HG03095 (cell line): Measurements from ENCODE around the gene UQCR11.
"Not testable (repeated sequence)": the region's sequence is repeated elsewhere in the genome, so short reads cannot be mapped to it uniquely, and the experiment has no call there.

ENCODE experiments used
- ATAC-seq: cut with Tn5 transposase; IDR thresholded peaks from one replicate; pipeline ENCODE4 v1.9.1; 2021; ENCODE audit warnings: moderate library complexity; ENCODE audit not compliant: unreplicated experiment

The UQCR11 gene

DNA sequence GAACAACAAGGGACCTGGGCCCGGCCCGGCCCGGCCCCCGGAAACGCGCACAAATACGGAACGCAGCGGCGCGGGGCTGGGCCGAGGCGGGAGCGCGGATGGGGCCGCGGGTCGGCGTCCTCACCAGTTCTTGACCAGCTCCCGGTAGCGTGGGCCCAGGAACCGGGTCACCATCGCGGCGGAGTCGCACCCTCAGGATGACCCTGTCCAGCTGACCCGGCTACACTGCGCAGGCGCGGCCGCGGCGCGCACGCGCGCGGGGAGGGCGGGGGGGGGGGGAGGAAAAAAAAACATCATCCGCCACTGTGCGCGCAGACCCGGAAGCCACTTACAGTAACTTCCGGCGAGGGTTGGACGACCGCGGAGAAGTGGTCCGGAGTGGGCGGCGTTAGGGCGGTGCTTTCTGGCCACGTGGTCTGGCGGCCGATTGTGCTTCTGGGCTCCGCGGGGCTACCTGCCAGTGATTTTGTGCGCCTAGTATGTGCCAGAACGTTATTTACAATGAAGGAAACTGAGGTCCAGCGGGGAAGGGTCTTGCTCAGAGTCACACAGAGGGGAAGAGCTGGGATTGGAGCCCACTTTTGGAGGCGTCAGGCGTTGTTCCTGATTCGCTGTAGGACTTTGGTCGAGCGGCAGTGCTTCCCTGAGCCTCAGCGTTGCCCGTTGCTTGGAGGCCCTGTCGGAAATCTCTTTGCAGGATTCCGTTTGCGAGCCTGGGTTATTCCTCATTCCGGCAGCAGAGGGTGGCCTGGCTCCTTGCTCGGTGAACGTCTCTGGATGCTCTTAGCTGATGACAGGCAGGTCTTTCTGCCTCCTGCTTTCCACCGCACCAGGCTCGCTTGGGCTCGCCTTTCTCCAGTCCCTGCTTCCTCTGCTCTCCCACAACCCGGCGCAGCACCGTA, at the start of gene UQCR11:
Gene UQCR11 (minus strand): TSS at position 227 of the 902 bp plus-strand sequence. CDS start 53 bp downstream, at position 174.
- ATAC-seq: peak; percentile 77

- ATAC-seq: no peak
Observed at GRCh38 chr19:1654178-1654792, 49.0 kb upstream of the UQCR11 start.

DNA sequence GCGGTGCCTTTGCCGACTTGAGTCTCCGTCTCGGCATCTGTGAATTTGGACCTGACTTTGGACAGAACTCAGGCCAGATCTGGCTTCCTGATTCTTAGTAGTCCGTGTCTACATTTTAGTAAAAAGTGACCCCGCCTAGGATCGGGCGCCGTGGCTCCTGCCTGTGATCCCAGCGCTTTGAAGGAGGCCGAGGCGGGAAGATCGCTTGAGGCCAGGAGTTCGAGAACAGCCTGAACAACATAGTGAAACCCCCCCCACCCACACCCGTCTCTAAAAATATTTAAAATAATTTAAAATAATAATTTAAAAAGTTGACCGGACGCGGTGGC, 48.0 kb upstream of the UQCR11 start:
- no peak for ATAC-seq

- ATAC-seq: peak; percentile 52
Observed at GRCh38 chr19:1652471-1653299, 47.4 kb upstream of the UQCR11 start, which contains the start of gene TCF3. TSS of gene TCF3 (minus strand) at chr19:1652615. CDS start at chr19:1650248, 2,367 bp downstream.

- no peak for ATAC-seq
Observed at GRCh38 chr19:1651568-1652291, 46.5 kb upstream of the UQCR11 start.

DNA sequence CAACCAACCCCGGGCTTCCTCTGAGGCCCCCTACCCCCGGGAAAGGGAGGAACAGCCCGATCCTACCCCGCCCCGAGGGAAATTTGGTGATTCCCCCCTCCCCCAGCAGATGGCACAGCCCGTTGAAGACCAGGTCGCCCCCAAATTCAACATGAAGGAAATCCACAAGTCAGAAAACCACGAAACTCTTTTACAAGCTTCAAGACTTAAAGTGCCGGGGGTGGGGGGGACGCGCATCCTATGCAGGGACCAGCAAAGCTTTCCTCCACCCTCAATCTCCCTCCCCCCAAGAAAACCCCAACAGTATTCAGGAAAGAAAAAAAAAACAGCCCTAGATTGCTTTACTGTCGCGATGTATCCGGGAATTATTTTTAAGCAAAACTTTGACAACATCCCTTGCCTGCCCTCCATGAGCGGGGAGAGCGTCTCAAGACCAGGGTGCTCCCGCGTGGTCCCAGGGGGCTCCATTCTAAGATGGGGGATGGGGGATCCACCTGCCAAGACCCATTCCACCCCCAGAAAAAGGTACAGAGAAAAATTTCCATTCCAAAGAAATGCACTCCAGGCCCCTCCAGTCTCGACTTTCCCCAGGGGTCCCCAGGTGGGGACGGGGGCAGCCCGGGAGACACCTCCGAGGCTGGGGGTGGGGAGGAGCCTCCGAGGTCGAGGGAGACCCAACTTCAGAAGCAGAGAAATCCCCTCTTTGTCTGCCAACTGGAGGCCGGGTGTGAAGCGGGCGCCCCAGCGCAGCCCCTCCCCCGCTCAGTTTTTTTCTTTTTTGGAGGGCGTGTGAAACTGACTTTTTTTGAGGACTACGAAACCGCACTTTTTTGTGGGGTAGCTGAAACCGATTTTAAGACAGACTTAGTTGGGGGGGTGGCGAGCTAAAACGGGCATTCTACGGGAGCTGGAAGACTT, 45.6 kb upstream of the UQCR11 start:
- ATAC-seq: no peak

DNA sequence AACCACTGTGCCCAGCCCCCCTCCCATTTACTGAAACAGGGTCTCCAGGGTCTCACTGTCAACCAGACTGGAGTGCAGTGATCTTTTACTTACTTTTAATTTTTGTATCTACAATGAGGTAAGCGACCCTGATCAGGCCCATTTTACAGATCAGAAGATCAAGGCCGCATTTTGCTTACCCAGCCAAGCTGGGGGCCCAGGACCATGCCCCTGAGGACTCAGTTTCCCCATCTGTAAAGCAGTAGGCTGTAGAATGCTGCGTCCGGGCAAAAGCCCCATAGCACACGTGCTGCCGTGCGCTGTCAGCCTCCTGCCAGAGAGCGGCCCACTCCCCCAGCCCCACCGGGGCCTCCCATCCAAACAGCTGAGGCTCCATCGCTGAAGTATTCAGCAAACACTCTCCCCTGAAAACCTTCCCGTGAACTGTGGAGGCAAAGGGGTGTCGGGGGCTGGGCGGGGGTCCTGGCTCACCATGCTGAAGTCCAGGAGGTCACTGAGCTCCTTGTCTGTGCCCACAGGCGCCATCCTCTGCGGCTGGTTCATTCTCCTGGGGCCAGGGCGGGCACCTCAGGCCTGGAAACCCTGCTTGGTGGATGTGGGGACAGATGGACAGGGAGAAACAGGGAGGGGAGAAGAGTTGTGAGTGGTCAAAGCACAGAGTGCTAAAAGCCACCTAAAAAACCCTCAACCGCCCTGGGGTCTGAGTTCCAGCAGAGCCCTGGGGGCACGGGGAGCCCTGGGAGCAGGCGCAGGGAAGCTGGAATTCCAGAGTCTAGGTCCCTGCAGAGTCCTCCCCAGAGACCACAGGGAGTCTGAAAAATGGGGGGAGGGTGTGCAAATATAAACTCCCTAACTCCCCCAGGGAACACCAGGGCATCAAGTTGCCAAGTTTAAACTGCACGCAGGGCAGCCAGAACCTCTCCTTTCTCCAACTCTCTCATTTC, 44.7 kb upstream of the UQCR11 start:
- no peak for ATAC-seq

GRCh38 chr19:1648920-1649541, 43.8 kb upstream of the UQCR11 start:
- no peak for ATAC-seq

- ATAC-seq: no peak
Observed at GRCh38 chr19:1648459-1648849, 43.2 kb upstream of the UQCR11 start.

GRCh38 chr19:1647501-1648458, 42.5 kb upstream of the UQCR11 start:
- no peak for ATAC-seq

DNA sequence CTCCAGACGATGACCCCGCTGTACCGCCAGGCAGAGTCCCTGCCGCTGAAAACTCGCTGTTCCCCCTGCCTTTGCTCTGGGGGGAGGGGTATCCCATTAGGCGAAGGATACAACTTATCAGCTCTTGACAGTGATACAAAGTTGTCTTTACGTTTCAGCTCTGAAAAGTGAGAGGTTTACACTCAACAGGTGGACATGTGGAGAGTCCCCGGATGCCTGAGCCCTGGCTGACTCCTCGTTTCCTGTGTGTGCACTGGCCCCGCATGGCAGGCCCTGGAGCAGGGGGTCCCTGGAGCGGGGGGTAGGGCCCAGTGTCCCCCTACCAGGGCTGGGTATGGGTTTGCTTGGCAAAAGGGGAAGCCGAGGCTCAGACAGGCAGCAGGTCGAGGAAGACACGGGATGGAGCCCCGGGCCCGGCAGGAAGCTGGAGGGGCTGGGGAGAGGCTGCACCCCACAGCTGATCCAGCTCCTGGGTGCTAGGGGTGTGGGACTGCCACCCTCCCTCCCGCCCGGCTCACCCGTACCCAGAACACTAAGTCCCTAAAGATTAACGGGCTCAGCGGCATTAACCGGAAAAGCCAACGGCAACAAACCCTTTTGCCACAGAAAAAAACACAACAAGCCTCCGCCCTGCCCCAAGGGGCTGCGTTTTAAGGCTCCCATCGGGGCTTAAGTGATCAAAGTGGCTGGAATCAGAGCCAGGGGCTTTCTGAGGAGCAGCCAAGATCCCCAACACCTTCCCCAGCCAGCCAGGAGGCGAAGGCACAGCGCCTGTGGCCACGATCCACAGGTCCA, 41.6 kb upstream of the UQCR11 start:
- no peak for ATAC-seq

DNA sequence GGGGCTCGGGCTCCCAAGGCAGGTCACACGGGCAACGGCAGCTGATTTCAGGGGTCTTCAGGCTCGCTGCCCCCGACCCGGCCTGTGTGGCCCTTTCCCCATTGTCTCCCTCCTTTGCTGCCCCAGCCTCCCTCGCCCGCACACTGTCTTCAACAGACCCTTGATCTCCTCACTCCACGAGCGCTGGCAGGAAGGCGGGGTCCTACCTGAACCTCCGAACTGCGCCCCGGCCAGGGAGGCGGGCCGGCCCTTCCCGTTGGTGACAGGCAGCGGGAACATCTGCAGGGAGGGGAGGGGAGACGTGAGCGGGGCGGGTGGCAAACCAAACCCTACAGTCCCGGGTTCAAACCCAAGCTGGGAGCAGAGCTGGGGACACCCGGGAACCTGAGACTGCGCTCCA, 40.9 kb upstream of the UQCR11 start:
- no peak for ATAC-seq

DNA sequence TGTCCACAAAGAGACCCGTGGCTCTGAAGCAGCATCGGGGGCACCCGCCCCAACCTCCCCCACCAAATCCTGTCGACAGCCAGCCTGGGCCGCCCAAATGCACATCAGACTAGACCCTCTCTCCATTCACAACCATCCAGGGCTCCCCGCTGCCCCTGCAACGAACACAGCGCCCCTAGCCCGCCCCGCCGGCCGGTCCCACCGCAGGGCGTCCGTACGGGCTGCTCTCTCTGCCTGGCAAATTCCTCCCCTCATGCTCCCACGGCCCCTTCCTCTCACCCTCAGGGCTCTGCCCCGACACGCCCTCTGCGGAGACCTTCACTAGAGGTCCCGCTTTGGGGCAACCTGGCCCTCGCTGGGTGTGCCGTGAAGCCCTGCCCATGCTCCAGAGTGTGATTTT, 40.0 kb upstream of the UQCR11 start:
- ATAC-seq: no peak

DNA sequence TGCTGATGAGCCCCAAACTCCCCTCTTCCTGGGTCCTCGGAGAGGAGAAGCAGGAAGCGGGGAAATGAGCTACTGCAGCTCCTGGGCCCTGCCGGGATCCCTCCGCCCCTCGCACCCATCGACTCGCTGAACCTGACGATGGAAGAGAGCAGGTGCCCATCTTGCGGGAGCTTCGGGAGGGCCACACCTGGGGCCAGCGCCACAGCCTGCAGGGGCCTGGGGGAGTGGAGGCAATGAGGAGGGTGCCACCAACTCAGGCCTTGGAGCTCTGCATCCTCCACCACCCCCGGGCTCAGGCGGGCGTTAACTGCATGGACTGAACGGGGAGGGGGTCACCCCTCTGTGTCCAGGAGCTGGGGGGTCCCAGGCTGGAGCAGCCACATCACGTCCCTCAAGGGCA, 38.8 kb upstream of the UQCR11 start:
- no peak for ATAC-seq

- ATAC-seq: not testable (repeated sequence)
Observed at GRCh38 chr19:1640893-1641448, 35.7 kb upstream of the UQCR11 start.
